ENCODE measurements around the gene SPTB. TPM values are rescaled to one million over a fixed set of nuclear protein-coding genes. Genes with fewer than 3 reads are reported as not detected.

SPTB gene
- total RNA-seq, 1 experiment from 2014 or later: 0.13 TPM

GRCh38 chr14:64754685-64755084 is 125.0 kb downstream of the SPTB start:
- no TSS peak for BruUV-seq (replicated peaks)
- H3K27me3 ChIP-seq (ENCODE audit: control insufficient read depth, insufficient read depth, low read length): no peaks in the 10 kb centered on the region
- no peak for DNase-seq (ENCODE audit: low read depth, low spot score)
- H3K27ac ChIP-seq (ENCODE audit: low read length): no peak overlapping the region
- no peaks in the 10 kb centered on the region for H3K9me3 ChIP-seq (ENCODE audit: control insufficient read depth, insufficient read depth, low read depth, low read length)
- no peaks in the 10 kb centered on the region for H3K4me1 ChIP-seq (ENCODE audit: control insufficient read depth, insufficient read depth, low read length)
- in situ Hi-C loops (cut with HindIII; ENCODE audit: low pct_unique_long_range_greater_than_20kb, low sequenced_read_pairs) (no loop called here), intact Hi-C loops (cut with micrococcal nuclease; ENCODE audit: unreplicated experiment) (no loop called here)
- H3K36me3 ChIP-seq (ENCODE audit: control insufficient read depth, insufficient read depth, low read length): no peaks in the 10 kb centered on the region; the same call in 1 of the 2 replicates
- CTCF ChIA-PET: no interaction called here
- no peak overlapping the region for H3K4me3 ChIP-seq (ENCODE audit: low read depth in 2 of 2, low read length in 2 of 2)
- no peak for TF ChIP-seq TCF7L2 (IDR thresholded peaks at IDR 0.05; ENCODE audit: low read depth, low read length)
- TF ChIP-seq POLR2AphosphoS5 (IDR thresholded peaks at IDR 0.05; ENCODE audit: low read depth, low read length): no peak
- TF ChIP-seq SIN3A (IDR thresholded peaks at IDR 0.05; ENCODE audit: borderline replicate concordance, insufficient read depth, low read depth, low read length): no peak
- TF ChIP-seq REST (IDR thresholded peaks at IDR 0.05; ENCODE audit: insufficient read depth in 1 of 2, low read depth in 2 of 2, low read length in 1 of 2): no peak
- no peak for TF ChIP-seq CTCF (IDR thresholded peaks at IDR 0.05)
- no peak for ATAC-seq
- POLR2A ChIA-PET: no interaction called here

GRCh38 chr14:64753999-64754398 is 125.7 kb downstream of the SPTB start:
- Histone ChIP-seq H3K4me3 (ENCODE audit: low read depth in 2 of 2, low read length in 2 of 2) (no peak overlapping the region), H3K36me3 (ENCODE audit: control insufficient read depth, insufficient read depth, low read length) (no peaks in the 10 kb centered on the region; the same call in 1 of the 2 replicates), H3K9me3 (ENCODE audit: control insufficient read depth, insufficient read depth, low read depth, low read length) (no peaks in the 10 kb centered on the region), H3K27me3 (ENCODE audit: control insufficient read depth, insufficient read depth, low read length) (no peaks in the 10 kb centered on the region), H3K27ac (ENCODE audit: low read length) (no peak overlapping the region), H3K4me1 (ENCODE audit: control insufficient read depth, insufficient read depth, low read length) (no peaks in the 10 kb centered on the region)
- DNase-seq (ENCODE audit: low read depth, low spot score): no peak
- in situ Hi-C loops (cut with HindIII; ENCODE audit: low pct_unique_long_range_greater_than_20kb, low sequenced_read_pairs) (no loop called here), intact Hi-C loops (cut with micrococcal nuclease; ENCODE audit: unreplicated experiment) (no loop called here)
- BruUV-seq (replicated peaks): no TSS peak
- TF ChIP-seq POLR2AphosphoS5 (IDR thresholded peaks at IDR 0.05; ENCODE audit: low read depth, low read length): no peak
- no peak for TF ChIP-seq SIN3A (IDR thresholded peaks at IDR 0.05; ENCODE audit: borderline replicate concordance, insufficient read depth, low read depth, low read length)
- TF ChIP-seq CTCF (IDR thresholded peaks at IDR 0.05): no peak
- no peak for TF ChIP-seq REST (IDR thresholded peaks at IDR 0.05; ENCODE audit: insufficient read depth in 1 of 2, low read depth in 2 of 2, low read length in 1 of 2)
- TF ChIP-seq TCF7L2 (IDR thresholded peaks at IDR 0.05; ENCODE audit: low read depth, low read length): no peak
- ChIA-PET POLR2A (no interaction called here), CTCF (no interaction called here)
- ATAC-seq: no peak
